SK-N-SH (cell line): Measurements from ENCODE around the gene TRPV3. TPM values are rescaled to one million over a fixed set of nuclear protein-coding genes. Genes with fewer than 3 reads are reported as not detected.

Source experiments
- CTCF ChIA-PET: fragments of 300-600, 350-600 bp; formaldehyde crosslinking; extraction: SDS; loops from one replicate; lab custom pipeline; 2021; lab: Yijun Ruan, JAX
- POLR2A ChIA-PET: fragments of 350-600 bp; sonication (Branson Sonifier 250); formaldehyde crosslinking; extraction: SDS; loops from one replicate; lab custom pipeline; 2020; ENCODE audit warnings: antibody characterized with exemption, inconsistent platforms; lab: Yijun Ruan, JAX
- DNase-seq: peaks from one replicate; pipeline ENCODE4 v3.0.0; 2012
- H2AFZ ChIP-seq: fragments of 200-600 bp; sonication (generic); 2 replicates; pipeline ENCODE4 v1.8.1; 2016; ENCODE audit warnings: antibody characterized with exemption, mild to moderate bottlenecking, low read depth
- H3F3A ChIP-seq: fragments of 200-600 bp; sonication (generic); replicated peaks from 2 replicates; pipeline ENCODE3; 2016; ENCODE audit warnings: antibody characterized with exemption, mild to moderate bottlenecking; ENCODE audit not compliant: insufficient read depth
- H3K27ac ChIP-seq, 2 experiments: fragments of 200-500 bp in 1 of 2; fragments of 200-600 bp in 1 of 2; sonication (Bioruptor generic) in 1 of 2; sonication (generic), shearing (Covaris generic) in 1 of 2; 2 replicates each; pipeline versions ENCODE4 v1.5.1 to v1.6.1; 2014 to 2016; ENCODE audit warnings: low read depth in 2 of 2, inconsistent platforms in 1 of 2, low read length in 1 of 2, mild to moderate bottlenecking in 1 of 2, mixed read lengths in 1 of 2
- H3K27me3 ChIP-seq: fragments of 200-600 bp; sonication (generic), shearing (Covaris generic); 2 replicates; pipeline ENCODE4 v1.6.1; 2016; ENCODE audit warnings: mixed run types; ENCODE audit not compliant: insufficient read depth
- H3K36me3 ChIP-seq, 2 experiments: fragments of 200-500 bp in 1 of 2; fragments of 200-600 bp in 1 of 2; sonication (Bioruptor generic) in 1 of 2; sonication (generic) in 1 of 2; replicated peaks in 1 of 2; 2 replicates each; pipeline versions ENCODE3 to v1.5.1; 2014 to 2016; ENCODE audit warnings: low read length in 1 of 2, mild to moderate bottlenecking in 1 of 2; ENCODE audit not compliant: insufficient read depth in 2 of 2, control insufficient read depth in 1 of 2
- H3K4me1 ChIP-seq, 2 experiments: fragments of 200-500 bp in 1 of 2; fragments of 200-600 bp in 1 of 2; sonication (Bioruptor generic) in 1 of 2; sonication (generic), shearing (Covaris generic) in 1 of 2; 2 replicates each; pipeline versions ENCODE4 v1.5.1 to v1.6.1; 2014 to 2016; ENCODE audit warnings: low read depth in 1 of 2, low read length in 1 of 2, mixed run types in 1 of 2; ENCODE audit not compliant: insufficient read depth in 2 of 2, control insufficient read depth in 1 of 2
- H3K4me2 ChIP-seq: fragments of 200-600 bp; sonication (generic), shearing (Covaris generic); 2 replicates; pipeline ENCODE4 v1.6.1; 2017; ENCODE audit warnings: mixed run types
- H3K4me3 ChIP-seq, 2 experiments: fragments of 200-500 bp in 1 of 2; fragments of 200-600 bp in 1 of 2; sonication (Bioruptor generic) in 1 of 2; sonication (generic), shearing (Covaris generic) in 1 of 2; 2 replicates each; pipeline versions ENCODE4 v1.5.1 to v1.8.1; 2014 to 2016; ENCODE audit warnings: low read depth in 2 of 2, inconsistent platforms in 1 of 2, low read length in 1 of 2, mild to moderate bottlenecking in 1 of 2, mixed read lengths in 1 of 2, moderate library complexity in 1 of 2
- H3K79me2 ChIP-seq: fragments of 200-600 bp; sonication (generic); 2 replicates; pipeline ENCODE4 v1.8.1; 2017; ENCODE audit warnings: mild to moderate bottlenecking; ENCODE audit not compliant: insufficient read depth
- H3K9ac ChIP-seq: fragments of 200-600 bp; sonication (generic); 2 replicates; pipeline ENCODE4 v1.6.1; 2017; ENCODE audit warnings: mixed run types
- H3K9me2 ChIP-seq: fragments of 200-600 bp; sonication (generic); 2 replicates; pipeline ENCODE4 v1.6.1; 2017; ENCODE audit warnings: mixed run types
- H3K9me3 ChIP-seq: fragments of 200-600 bp; sonication (generic); 2 replicates; pipeline ENCODE4 v1.6.1; 2017; ENCODE audit warnings: mixed run types, mild to moderate bottlenecking, moderate library complexity
- H4K20me1 ChIP-seq: fragments of 200-600 bp; sonication (generic); 2 replicates; pipeline ENCODE4 v1.6.1; 2017; ENCODE audit warnings: mild to moderate bottlenecking, mixed run types; ENCODE audit not compliant: insufficient read depth
- CHD2 ChIP-seq: fragments of 150-350 bp; IDR thresholded peaks from 2 replicates; pipeline ENCODE4 v1.6.1; 2018; ENCODE audit warnings: low read length; ENCODE audit not compliant: partially characterized antibody
- ELF1 ChIP-seq: IDR thresholded peaks from 2 replicates; pipeline ENCODE4 v1.4.0; 2012
- EP300 ChIP-seq, 2 experiments: IDR thresholded peaks; 2 replicates each; pipeline versions ENCODE4 v1.4.0 to v1.6.1; 2012; ENCODE audit warnings: borderline replicate concordance in 1 of 2, low read depth in 1 of 2, low read length in 1 of 2
- FOSL2 ChIP-seq: IDR thresholded peaks from 2 replicates; pipeline ENCODE4 v1.4.0; 2012; ENCODE audit warnings: low read depth, mild to moderate bottlenecking, moderate library complexity, borderline replicate concordance
- FOXJ3 ChIP-seq: sonication (generic); formaldehyde crosslinking; IDR thresholded peaks from 2 replicates; pipeline ENCODE4 v1.5.1; 2020; ENCODE audit warnings: mild to moderate bottlenecking, missing genetic modification reagents
- FOXM1 ChIP-seq: IDR thresholded peaks from 2 replicates; pipeline ENCODE4 v1.4.0; 2012; ENCODE audit warnings: low read depth, mild to moderate bottlenecking
- GATA2 ChIP-seq: sonication (generic); formaldehyde crosslinking; IDR thresholded peaks from 2 replicates; pipeline ENCODE4 v1.5.0; 2020; ENCODE audit warnings: mild to moderate bottlenecking, missing genetic modification reagents
- IRF3 ChIP-seq: fragments of 150-350 bp; IDR thresholded peaks from 2 replicates; pipeline ENCODE4 v1.6.1; 2016; ENCODE audit warnings: mild to moderate bottlenecking, low read depth, low read length
- JUND ChIP-seq: IDR thresholded peaks from 2 replicates; pipeline ENCODE4 v1.4.0; 2012
- MAX ChIP-seq: IDR thresholded peaks from 2 replicates; pipeline ENCODE4 v1.4.0; 2012; ENCODE audit warnings: low read depth
- MXI1 ChIP-seq: IDR thresholded peaks from 2 replicates; pipeline ENCODE4 v1.6.1; 2012; ENCODE audit warnings: mild to moderate bottlenecking, low read depth, low read length, improper control_type of control experiment
- NFIC ChIP-seq: IDR thresholded peaks from 2 replicates; pipeline ENCODE4 v1.4.0; 2012; ENCODE audit warnings: borderline replicate concordance
- POLR2AphosphoS5 ChIP-seq: IDR thresholded peaks from 2 replicates; pipeline ENCODE4 v1.6.1; 2012; ENCODE audit warnings: low read depth, low read length
- RAD21 ChIP-seq: IDR thresholded peaks from 2 replicates; pipeline ENCODE4 v1.6.1; 2012; ENCODE audit warnings: mild to moderate bottlenecking, low read length
- RXRA ChIP-seq: IDR thresholded peaks from 2 replicates; pipeline ENCODE4 v1.4.0; 2012; ENCODE audit warnings: low read depth, mild to moderate bottlenecking, borderline replicate concordance
- SIN3A ChIP-seq: IDR thresholded peaks from 2 replicates; pipeline ENCODE4 v1.6.1; 2012; ENCODE audit warnings: low read depth, mild to moderate bottlenecking, low read length, moderate library complexity, borderline replicate concordance
- SMC3 ChIP-seq: IDR thresholded peaks from 2 replicates; pipeline ENCODE4 v1.6.1; 2012; ENCODE audit warnings: low read depth, low read length, improper control_type of control experiment
- TAF1 ChIP-seq: IDR thresholded peaks from 2 replicates; pipeline ENCODE4 v1.6.1; 2012; ENCODE audit warnings: low read depth, mild to moderate bottlenecking, low read length, moderate library complexity, borderline replicate concordance
- TEAD4 ChIP-seq: IDR thresholded peaks from 2 replicates; pipeline ENCODE4 v1.4.0; 2012; ENCODE audit warnings: mild to moderate bottlenecking, borderline replicate concordance; ENCODE audit not compliant: insufficient read depth
- USF1 ChIP-seq: IDR thresholded peaks from 2 replicates; pipeline ENCODE4 v1.4.0; 2012; ENCODE audit warnings: low read depth, borderline replicate concordance
- USF2 ChIP-seq: fragments of 150-350 bp; IDR thresholded peaks from 2 replicates; pipeline ENCODE4 v1.6.1; 2017; ENCODE audit warnings: antibody characterized with exemption, low read length, low read depth, borderline replicate concordance
- WGBS: methylation state at CpG from one replicate; pipeline ENCODE4 v1.1.6; 2017; ENCODE audit warnings: low lambda C conversion rate; 5-methylcytosine and 5-hydroxymethylcytosine counted together
- polyA plus RNA-seq, 3 experiments: library from polyadenylated mRNA; depleted of rRNA; stranded (reverse); fragments of >200 nt; gene quantifications; 2 replicates each; pipeline ENCODE4 v1.2.3, GENCODE V29; 2012

Gene TRPV3
- polyA plus RNA-seq, 1 of the 3 experiments (the other 2 are of a cell fraction): 0.28 TPM

GRCh38 chr17:3474212-3474611 lies 83.4 kb downstream of the TRPV3 start:
- no peak overlapping the region for H3K4me2 ChIP-seq
- H3K79me2 ChIP-seq: no peaks in the 10 kb centered on the region
- H4K20me1 ChIP-seq: no peaks in the 10 kb centered on the region
- WGBS: 15% methylated on average over 3 of the region's 3 CpGs
- POLR2A ChIA-PET: no interaction called here
- H3K4me3 ChIP-seq: no peak overlapping the region
- no peaks in the 10 kb centered on the region for H3K9me2 ChIP-seq
- H3K9ac ChIP-seq: no peak overlapping the region
- peaks cover 55% of the 10 kb centered on the region; the same call in 1 of the 2 replicates for H3K27me3 ChIP-seq
- H2AFZ ChIP-seq: no peak overlapping the region
- CTCF ChIA-PET: no interaction called here
- TF ChIP-seq POLR2AphosphoS5 (no peak), TEAD4 (no peak), TAF1 (no peak), IRF3 (no peak), ELF1 (no peak), FOSL2 (no peak), GATA2 (no peak), FOXJ3 (no peak), USF1 (no peak), SIN3A (no peak), NFIC (no peak)
- TF ChIP-seq, all 33 proteins: peak for 0
- Histone ChIP-seq H3K36me3 (no peaks in the 10 kb centered on the region), H3K9me3 (no peaks in the 10 kb centered on the region), H3F3A (no peaks in the 10 kb centered on the region), H3K4me1 (no peaks in the 10 kb centered on the region), H3K27ac (no peak overlapping the region)
- DNase-seq: no peak

- Histone ChIP-seq H2AFZ (no peak overlapping the region), H3K9ac (no peak overlapping the region), H3F3A (no peaks in the 10 kb centered on the region), H3K4me3 (no peak overlapping the region), H3K4me1 (no peaks in the 10 kb centered on the region), H3K79me2 (no peaks in the 10 kb centered on the region), H3K27ac (no peak overlapping the region), H4K20me1 (no peaks in the 10 kb centered on the region), H3K9me2 (no peaks in the 10 kb centered on the region), H3K4me2 (no peak overlapping the region), H3K27me3 (peaks cover 37% of the 10 kb centered on the region; the same call in 1 of the 2 replicates), H3K9me3 (no peaks in the 10 kb centered on the region), H3K36me3 (no peaks in the 10 kb centered on the region)
- no peak for DNase-seq
- 28% methylated on average over 21 of the region's 21 CpGs for WGBS
- TF ChIP-seq MAX: no peak
- CTCF ChIA-PET: no interaction called here
- POLR2A ChIA-PET: no interaction called here
Measured at GRCh38 chr17:3472137-3472536, 85.5 kb downstream of the TRPV3 start.

- no peaks in the 10 kb centered on the region for H3K4me1 ChIP-seq
- no peaks in the 10 kb centered on the region for H3F3A ChIP-seq
- ChIA-PET CTCF (no interaction called here), POLR2A (no interaction called here)
- H3K9me3 ChIP-seq: no peaks in the 10 kb centered on the region
- DNase-seq: no peak
- H3K4me3 ChIP-seq: no peak within 1 kb of the TSS
- no peak within 1 kb of the TSS for H2AFZ ChIP-seq
- H4K20me1 ChIP-seq: no peaks in the 10 kb centered on the region
- no peak within 1 kb of the TSS for H3K4me2 ChIP-seq
- no peak within 1 kb of the TSS for H3K9ac ChIP-seq
- no peaks in the 10 kb centered on the region for H3K79me2 ChIP-seq
- peaks cover 37% of the 10 kb centered on the region; the same call in 1 of the 2 replicates for H3K27me3 ChIP-seq
- no peaks in the 10 kb centered on the region for H3K36me3 ChIP-seq
- H3K27ac ChIP-seq: no peak within 1 kb of the TSS
- H3K9me2 ChIP-seq: no peaks in the 10 kb centered on the region
- 81% methylated on average over 37 of the region's 38 CpGs for WGBS
- TF ChIP-seq FOXM1: no peak
- no peak for TF ChIP-seq RAD21
- no peak for TF ChIP-seq CHD2
- TF ChIP-seq SIN3A: no peak
- no peak for TF ChIP-seq ELF1
- TF ChIP-seq USF1: no peak
- no peak for TF ChIP-seq JUND
- no peak for TF ChIP-seq POLR2AphosphoS5
- TF ChIP-seq GATA2: no peak
- TF ChIP-seq SMC3: no peak
- TF ChIP-seq NFIC: no peak
- TF ChIP-seq RXRA: no peak
- TF ChIP-seq EP300 (IDR thresholded peaks at IDR 0.05; ENCODE audit: borderline replicate concordance in 1 of 2, low read depth in 1 of 2, low read length in 1 of 2): no peak
- TF ChIP-seq MXI1: no peak
- TF ChIP-seq USF2: no peak
- TF ChIP-seq FOSL2: no peak
Measured at GRCh38 chr17:3471599-3471998, 86.0 kb downstream of the TRPV3 start, which contains the start of gene SPATA22. Gene SPATA22, minus strand, starts transcription at chr17:3471819. Its CDS starts 2,494 bp downstream, at chr17:3469325.
